GM19324 (cell line): Measurements from ENCODE around the gene PHKG2.

Experiments used
- ATAC-seq: cut with Tn5 transposase; IDR thresholded peaks from one replicate; pipeline ENCODE4 v1.9.1; 2021; ENCODE audit warnings: mild to moderate bottlenecking, moderate library complexity; ENCODE audit not compliant: unreplicated experiment, low FRiP score

Gene PHKG2

DNA sequence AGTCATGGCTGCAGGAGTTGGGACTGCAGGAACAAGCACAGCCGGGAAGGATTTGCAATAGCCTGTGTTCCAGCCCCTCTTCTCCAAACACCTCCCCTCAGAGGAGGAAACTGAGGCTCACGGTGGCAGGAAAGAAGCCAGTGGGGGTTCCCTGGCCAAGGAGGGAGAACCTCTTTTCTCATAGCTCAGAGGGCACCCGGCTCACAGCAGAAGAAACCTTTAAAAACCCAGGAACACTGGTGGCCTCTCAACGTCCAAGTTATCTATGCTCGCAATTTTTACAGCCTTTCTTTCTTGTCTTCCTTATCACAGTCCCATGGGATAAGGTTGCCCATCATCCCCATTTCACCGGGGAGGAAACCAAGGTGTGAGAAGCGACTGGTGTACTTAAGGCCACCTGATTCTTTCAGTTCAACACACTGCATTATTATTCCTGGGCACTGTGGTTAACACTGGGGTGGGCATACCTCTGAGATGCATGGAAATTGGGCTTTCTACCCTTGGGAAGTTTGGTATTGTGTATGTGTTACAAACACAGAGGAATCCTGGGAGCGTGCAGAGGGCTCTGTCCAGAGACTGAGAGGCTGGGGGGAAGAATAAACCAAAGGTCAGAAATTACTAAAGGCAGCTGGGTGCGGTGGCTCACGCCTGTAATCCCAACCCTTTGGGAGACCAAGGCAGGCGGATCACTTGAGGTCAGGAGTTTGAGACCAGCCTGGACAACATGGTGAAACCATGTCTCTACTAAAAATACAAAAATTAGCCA, 39.6 kb downstream of the PHKG2 start:
- ATAC-seq = no peak

DNA sequence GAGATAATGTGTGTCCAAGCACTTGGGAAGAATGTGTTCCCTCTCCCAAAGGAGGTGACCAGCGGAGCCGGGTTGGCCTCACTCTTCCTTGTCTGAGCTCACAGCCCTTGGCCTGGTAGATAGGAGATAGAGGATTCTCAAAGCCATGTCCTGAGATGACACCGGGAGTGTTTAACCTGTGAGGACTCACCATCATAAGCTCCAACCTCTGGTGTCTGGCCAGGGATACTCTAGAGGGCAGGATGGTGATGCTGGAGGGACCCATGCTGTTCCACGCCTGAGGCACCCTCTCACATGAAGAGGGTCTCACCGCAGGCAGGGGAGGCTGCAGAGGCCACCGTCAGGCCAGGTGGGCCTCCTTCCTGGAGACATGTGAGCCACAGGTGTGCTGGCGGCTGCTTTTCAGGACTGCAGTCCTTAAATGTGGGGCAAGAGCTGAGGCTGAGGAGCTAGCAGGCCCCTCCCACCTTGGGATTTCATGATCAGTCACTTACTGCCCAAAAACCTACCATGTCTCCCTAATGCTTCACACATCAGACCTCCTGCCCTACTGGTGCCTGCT, 45.4 kb downstream of the PHKG2 start:
- no peak for ATAC-seq

DNA sequence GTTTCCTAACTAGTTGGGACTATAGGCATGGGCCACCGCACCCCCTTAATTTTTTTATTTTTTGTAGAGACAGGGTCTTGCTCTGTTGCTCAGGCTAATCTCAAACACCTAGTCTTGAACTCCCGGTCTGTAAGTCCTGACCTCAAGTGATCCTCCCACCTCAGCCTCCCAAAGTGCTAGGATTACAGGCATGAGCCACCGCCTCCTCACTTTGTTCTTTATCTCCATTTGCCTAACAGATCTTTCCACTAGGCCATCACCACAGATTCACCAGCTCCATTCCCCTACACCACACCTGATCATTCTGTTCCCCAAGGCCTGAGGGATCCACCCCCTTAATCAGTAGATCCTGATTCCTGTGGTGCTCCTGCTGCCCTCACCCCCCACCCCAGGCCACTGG, 46.4 kb downstream of the PHKG2 start:
- ATAC-seq = no peak

DNA sequence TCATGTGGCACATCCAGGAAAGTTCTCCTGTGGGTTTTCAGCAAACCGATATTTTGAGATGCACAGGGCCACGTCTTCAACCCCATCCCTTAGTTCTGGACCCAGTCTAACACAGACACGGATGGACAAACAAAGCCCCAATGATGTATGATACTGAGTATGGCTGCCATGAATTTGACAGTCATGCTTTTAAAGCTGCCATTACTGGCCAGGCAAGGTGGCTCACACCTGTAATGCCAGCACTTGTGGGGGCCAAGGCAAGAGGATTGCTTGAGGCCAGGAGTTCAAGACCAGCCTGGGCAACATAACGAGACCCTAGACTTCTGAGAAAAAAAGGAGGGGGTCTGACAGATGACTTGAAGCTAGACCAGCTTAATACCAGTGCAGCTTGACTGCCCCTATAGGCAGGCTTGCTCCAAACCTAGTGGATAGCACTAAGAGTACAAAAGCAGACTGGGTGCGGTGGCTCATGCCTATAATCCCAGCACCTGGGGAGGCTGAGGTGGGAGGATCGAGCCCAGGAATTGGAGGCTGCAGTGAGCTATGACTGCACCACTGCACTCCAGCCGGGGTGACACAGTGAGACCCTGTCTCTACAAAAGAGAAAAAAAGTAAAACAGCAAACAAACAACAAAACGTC, 49.6 kb downstream of the PHKG2 start:
- ATAC-seq = no peak
